ENCODE measurements around the gene HMCN1.

DNA sequence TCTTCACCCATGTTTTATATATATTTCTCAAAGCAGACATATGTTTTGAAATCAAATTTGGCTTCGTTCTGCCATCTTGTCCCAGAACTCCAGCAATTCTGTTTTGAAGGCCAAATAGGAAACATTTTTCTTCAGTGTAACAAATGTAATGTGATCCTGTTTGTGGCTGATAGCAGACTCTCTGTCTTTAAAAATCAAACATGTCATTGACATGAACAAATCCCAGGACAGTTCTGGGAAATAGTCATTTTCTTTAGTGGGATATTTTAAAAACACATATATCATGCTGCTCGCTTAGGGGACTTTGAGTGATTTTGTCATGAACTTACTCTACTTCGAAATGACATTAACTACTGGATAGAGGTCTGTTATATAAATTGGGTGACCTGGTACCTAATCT lies 51.4 kb downstream of the HMCN1 start:
- no peak for TF ChIP-seq CTCF (conservative IDR thresholded peaks at IDR 0.05; ENCODE audit: low read depth in 2 of 2)
- TF ChIP-seq POLR2AphosphoS5 (IDR thresholded peaks at IDR 0.05; ENCODE audit: low read depth): no peak
- TF ChIP-seq, protein P1, sequence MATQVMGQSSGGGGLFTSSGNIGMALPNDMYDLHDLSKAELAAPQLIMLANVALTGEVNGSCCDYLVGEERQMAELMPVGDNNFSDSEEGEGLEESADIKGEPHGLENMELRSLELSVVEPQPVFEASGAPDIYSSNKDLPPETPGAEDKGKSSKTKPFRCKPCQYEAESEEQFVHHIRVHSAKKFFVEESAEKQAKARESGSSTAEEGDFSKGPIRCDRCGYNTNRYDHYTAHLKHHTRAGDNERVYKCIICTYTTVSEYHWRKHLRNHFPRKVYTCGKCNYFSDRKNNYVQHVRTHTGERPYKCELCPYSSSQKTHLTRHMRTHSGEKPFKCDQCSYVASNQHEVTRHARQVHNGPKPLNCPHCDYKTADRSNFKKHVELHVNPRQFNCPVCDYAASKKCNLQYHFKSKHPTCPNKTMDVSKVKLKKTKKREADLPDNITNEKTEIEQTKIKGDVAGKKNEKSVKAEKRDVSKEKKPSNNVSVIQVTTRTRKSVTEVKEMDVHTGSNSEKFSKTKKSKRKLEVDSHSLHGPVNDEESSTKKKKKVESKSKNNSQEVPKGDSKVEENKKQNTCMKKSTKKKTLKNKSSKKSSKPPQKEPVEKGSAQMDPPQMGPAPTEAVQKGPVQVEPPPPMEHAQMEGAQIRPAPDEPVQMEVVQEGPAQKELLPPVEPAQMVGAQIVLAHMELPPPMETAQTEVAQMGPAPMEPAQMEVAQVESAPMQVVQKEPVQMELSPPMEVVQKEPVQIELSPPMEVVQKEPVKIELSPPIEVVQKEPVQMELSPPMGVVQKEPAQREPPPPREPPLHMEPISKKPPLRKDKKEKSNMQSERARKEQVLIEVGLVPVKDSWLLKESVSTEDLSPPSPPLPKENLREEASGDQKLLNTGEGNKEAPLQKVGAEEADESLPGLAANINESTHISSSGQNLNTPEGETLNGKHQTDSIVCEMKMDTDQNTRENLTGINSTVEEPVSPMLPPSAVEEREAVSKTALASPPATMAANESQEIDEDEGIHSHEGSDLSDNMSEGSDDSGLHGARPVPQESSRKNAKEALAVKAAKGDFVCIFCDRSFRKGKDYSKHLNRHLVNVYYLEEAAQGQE (IDR thresholded peaks at IDR 0.05; ENCODE audit: unreplicated experiment): no peak
- TF ChIP-seq EZH2phosphoT487 (IDR thresholded peaks at IDR 0.05; ENCODE audit: unreplicated experiment): no peak
- TF ChIP-seq CREB1 (CRISPR knock-in tag; IDR thresholded peaks at IDR 0.05; ENCODE audit: low read depth): no peak
- TF ChIP-seq EZH2 (IDR thresholded peaks at IDR 0.05; ENCODE audit: low read depth, unreplicated experiment): no peak
- TF ChIP-seq JUNB (IDR thresholded peaks at IDR 0.05; ENCODE audit: unreplicated experiment): no peak
- no peak for TF ChIP-seq NANOG (IDR thresholded peaks at IDR 0.05; ENCODE audit: borderline replicate concordance)
